Spleen (tissue), 7 donors: ENCODE measurements around the gene TRIM9.

Experiments used
- CTCF ChIP-seq, 11 experiments: fragments of 200-600 bp in 7 of 11; fragments of 450-650 bp in 4 of 11; sonication (generic) in 4 of 11; IDR thresholded peaks in 8 of 11; conservative IDR thresholded peaks in 3 of 11; 1 replicate in 7 of 11; 2 replicates in 4 of 11; pipeline versions ENCODE4 v1.4.0 to v1.8.0; 2016 to 2021; ENCODE audit warnings: antibody characterized with exemption in 11 of 11, inconsistent platforms in 4 of 11, mild to moderate bottlenecking in 1 of 11
- POLR2A ChIP-seq, 3 donors: fragments of 450-650 bp; IDR thresholded peaks; one replicate each; pipeline ENCODE4 v1.5.1; 2017; ENCODE audit warnings: antibody characterized with exemption in 3 of 3, mild to moderate bottlenecking in 1 of 3
- POLR2AphosphoS5 ChIP-seq, 3 donors: sonication (generic); formaldehyde crosslinking; IDR thresholded peaks; one replicate each; pipeline ENCODE4 v1.5.1; 2017; ENCODE audit warnings: antibody characterized with exemption in 3 of 3
- donor health status: DM: no; HTN: no; CAD: no; lungs with moderate emphysema.
- donor health status: DM: no; HTN: no; CAD: no.
- donor health status: DM: no; HTN: no; CAD: no.

- TF ChIP-seq CTCF (IDR thresholded peaks at IDR 0.05 in 8 of 11, conservative IDR thresholded peaks at IDR 0.05 in 3 of 11), result no peak
- no peak for TF ChIP-seq POLR2A (IDR thresholded peaks at IDR 0.05)
- no peak for TF ChIP-seq POLR2AphosphoS5 (IDR thresholded peaks at IDR 0.05)
Observed at GRCh38 chr14:50941151-50941550, 153.8 kb downstream of the TRIM9 start.
